DOHH2 (cell line): ENCODE measurements around the gene RBMS3.

ENCODE experiments used
- CTCF ChIP-seq: fragments of 200-600 bp; sonication (generic); IDR thresholded peaks from one replicate; pipeline ENCODE4 v1.5.1; 2014; ENCODE audit warnings: antibody characterized with exemption, mild to moderate bottlenecking, low read depth, low read length; ENCODE audit not compliant: poor library complexity, severe bottlenecking
- EZH2phosphoT487 ChIP-seq: fragments of 200-600 bp; sonication (generic); IDR thresholded peaks from 2 replicates; pipeline ENCODE4 v1.6.1; 2017; ENCODE audit warnings: borderline replicate concordance, mild to moderate bottlenecking, antibody characterized with exemption, low read length, moderate library complexity, mixed read lengths

- TF ChIP-seq CTCF, result no peak
- no peak for TF ChIP-seq EZH2phosphoT487
Observed at GRCh38 chr3:29585368-29585767, 304.5 kb downstream of the RBMS3 start.
